Measurements from ENCODE around the gene DDX47. TPM values are rescaled to one million over a fixed set of nuclear protein-coding genes. Genes with fewer than 3 reads are reported as not detected.
"Not testable (repeated sequence)": the region's sequence is repeated elsewhere in the genome, so short reads cannot be mapped to it uniquely, and the experiment has no call there.

Gene DDX47
- total and polyA plus RNA-seq, 8 donors: 17.9 to 34.5 (median 26.2) TPM

- no peak for FAIRE-seq
- Histone ChIP-seq H3K4me1 (no peaks in the 10 kb centered on the region), H3K4me3 (no peak overlapping the region), H3K9me3 (no peaks in the 10 kb centered on the region), H3K36me3 (no peaks in the 10 kb centered on the region), H3K27ac (no peak overlapping the region), H3K27me3 (no peaks in the 10 kb centered on the region)
- TF ChIP-seq CTCF (IDR thresholded peaks at IDR 0.05): peak in 3 of 4 donors; percentile 17 to 46 (median 31)
- peak in 2 of 6 donors; percentile 20 to 30 for DNase-seq
- peak; percentile 66 to 86 (median 81) for ATAC-seq
- 55% methylated on average over 15 of the region's 15 CpGs for whole genome bisulfite sequencing, 2 donors
- intact Hi-C loops (cut with DNase I): no loop called here
Observed at GRCh38 chr12:12837025-12837812, 24.1 kb downstream of the DDX47 start.

DNA sequence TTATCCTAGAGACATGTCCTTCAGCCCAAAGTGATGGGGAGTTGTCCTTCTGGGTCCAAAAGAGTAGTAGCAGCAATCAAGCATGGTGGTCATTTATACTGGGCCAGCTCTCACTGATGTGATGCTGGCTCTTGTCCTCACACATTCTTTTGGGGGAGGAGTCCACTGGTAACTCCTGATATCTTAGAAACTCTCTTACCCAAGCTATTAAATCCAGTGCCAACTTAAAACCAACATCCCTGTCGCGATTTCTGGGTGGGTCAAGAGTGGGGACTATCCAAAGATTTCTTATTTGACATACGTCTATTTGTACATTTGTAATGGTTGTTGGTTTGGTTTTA lies 24.6 kb downstream of the DDX47 start:
- Histone ChIP-seq H3K36me3 (no peaks in the 10 kb centered on the region), H3K4me1 (no peaks in the 10 kb centered on the region), H3K4me3 (no peak overlapping the region), H3K9me3 (no peaks in the 10 kb centered on the region), H3K27me3 (no peaks in the 10 kb centered on the region), H3K27ac (no peak overlapping the region)
- FAIRE-seq: no peak
- ATAC-seq: no peak
- 90 to 93% methylated on average over 3 of the region's 3 CpGs for WGBS, 2 donors
- intact Hi-C loops (cut with DNase I): no loop called here
- DNase-seq: no peak
- no peak for TF ChIP-seq CTCF (IDR thresholded peaks at IDR 0.05)

DNA sequence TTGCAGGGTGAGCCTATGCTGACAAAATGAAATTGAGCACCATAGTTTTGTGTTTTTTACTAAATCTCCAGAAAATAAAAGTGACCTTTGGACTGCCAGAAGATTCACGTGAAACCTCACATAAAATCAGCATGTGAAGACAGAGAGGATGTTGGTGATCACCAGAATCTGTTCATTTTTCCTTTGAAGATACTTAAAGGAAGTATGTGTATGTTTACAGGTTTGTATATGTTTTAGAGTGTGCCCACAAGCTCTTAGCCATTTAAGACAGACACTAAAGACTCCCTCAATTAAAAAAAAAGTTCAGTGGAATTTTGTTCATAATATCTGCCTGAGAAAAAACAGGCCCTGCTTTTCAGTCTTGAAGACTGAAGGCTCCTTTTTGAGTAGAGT lies 25.9 kb downstream of the DDX47 start:
- H3K4me3 ChIP-seq: no peak overlapping the region
- 86 to 87% methylated on average over 1 of the region's 1 CpG for WGBS, 2 donors
- no peaks in the 10 kb centered on the region for H3K9me3 ChIP-seq
- no peaks in the 10 kb centered on the region for H3K27me3 ChIP-seq
- no peak for FAIRE-seq
- no peak overlapping the region for H3K27ac ChIP-seq
- no peak for TF ChIP-seq CTCF (IDR thresholded peaks at IDR 0.05)
- H3K36me3 ChIP-seq: no peaks in the 10 kb centered on the region
- intact Hi-C loops (cut with DNase I): no loop called here
- no peak for DNase-seq
- H3K4me1 ChIP-seq: no peaks in the 10 kb centered on the region
- ATAC-seq: no peak

- H3K27me3 ChIP-seq; DNase-seq; H3K36me3 ChIP-seq; FAIRE-seq; H3K9me3 ChIP-seq; H3K27ac ChIP-seq; intact Hi-C loops (cut with DNase I); H3K4me3 ChIP-seq; ATAC-seq; H3K4me1 ChIP-seq: not testable (repeated sequence)
- 92 to 96% methylated on average over 10 of the region's 10 CpGs for WGBS, 2 donors
Observed at GRCh38 chr12:12839439-12839838, 26.3 kb downstream of the DDX47 start.

- ATAC-seq: no peak
- no peaks in the 10 kb centered on the region for H3K27me3 ChIP-seq
- 84 to 86% methylated on average over 5 of the region's 5 CpGs for WGBS, 2 donors
- H3K4me1 ChIP-seq: no peaks in the 10 kb centered on the region
- no peaks in the 10 kb centered on the region for H3K36me3 ChIP-seq
- intact Hi-C loops (cut with DNase I): no loop called here
- H3K4me3 ChIP-seq: no peak overlapping the region
- no peak for FAIRE-seq
- no peak for TF ChIP-seq CTCF (IDR thresholded peaks at IDR 0.05)
- H3K27ac ChIP-seq: no peak overlapping the region
- DNase-seq: no peak
- no peaks in the 10 kb centered on the region for H3K9me3 ChIP-seq
Observed at GRCh38 chr12:12839873-12840579, 26.9 kb downstream of the DDX47 start.

All from pancreas (tissue), 10 donors.